Right lung (tissue), 5 donors: Measurements from ENCODE around the gene CHEK2. TPM values are rescaled to one million over a fixed set of nuclear protein-coding genes. Genes with fewer than 3 reads are reported as not detected.
"Not testable (repeated sequence)": the region's sequence is repeated elsewhere in the genome, so short reads cannot be mapped to it uniquely, and the experiment has no call there.

Source experiments
- DNase-seq, 2 donors: peaks; one replicate each; pipeline ENCODE4 v3.0.0-alpha.2; 2013
- polyA plus RNA-seq, 5 donors: library from polyadenylated mRNA; unstranded; fragments of 120-200 nt; gene quantifications; one replicate each; pipeline versions ENCODE4 v1.2.1 to v1.2.3, GENCODE V29; 2013; ENCODE audit warnings: inconsistent platforms in 1 of 5, low replicate concordance in 1 of 5; ENCODE audit not compliant: insufficient read length in 5 of 5, insufficient read depth in 1 of 5

Gene CHEK2
- polyA plus RNA-seq, 5 donors, result 14.5 to 25.1 (median 19.0) TPM

GRCh38 chr22:28693041-28693760 lies 48.4 kb downstream of the CHEK2 start:
- DNase-seq, result not testable (repeated sequence)

GRCh38 chr22:28689796-28690195 lies 51.8 kb downstream of the CHEK2 start:
- not testable (repeated sequence) for DNase-seq

- DNase-seq, result not testable (repeated sequence)
Measured at GRCh38 chr22:28682966-28683365, 58.7 kb downstream of the CHEK2 start.

GRCh38 chr22:28680813-28681490 lies 60.7 kb downstream of the CHEK2 start:
- not testable (repeated sequence) for DNase-seq

GRCh38 chr22:28679611-28680287 lies 61.9 kb downstream of the CHEK2 start, which contains the start of gene TTC28:
Gene TTC28 (minus strand): TSS chr22:28679840. CDS start chr22:28679723, 117 bp downstream.
- DNase-seq, result peak; percentile 89

- not testable (repeated sequence) for DNase-seq
Measured at GRCh38 chr22:28678778-28679610, 62.6 kb downstream of the CHEK2 start.

GRCh38 chr22:28678170-28678569 lies 63.5 kb downstream of the CHEK2 start:
- DNase-seq, result not testable (repeated sequence)

GRCh38 chr22:28674121-28674563 lies 67.5 kb downstream of the CHEK2 start:
- no peak for DNase-seq

- no peak for DNase-seq
Measured at GRCh38 chr22:28670756-28671155, 70.9 kb downstream of the CHEK2 start.

GRCh38 chr22:28670161-28670560 lies 71.5 kb downstream of the CHEK2 start:
- DNase-seq, result no peak

GRCh38 chr22:28669387-28669786 lies 72.2 kb downstream of the CHEK2 start:
- DNase-seq, result no peak

GRCh38 chr22:28663569-28663942 lies 78.1 kb downstream of the CHEK2 start:
- not testable (repeated sequence) for DNase-seq

- DNase-seq, result no peak
Measured at GRCh38 chr22:28658448-28658847, 83.2 kb downstream of the CHEK2 start.

GRCh38 chr22:28656181-28656580 lies 85.4 kb downstream of the CHEK2 start:
- no peak for DNase-seq

GRCh38 chr22:28650463-28650862 lies 91.2 kb downstream of the CHEK2 start:
- no peak for DNase-seq

GRCh38 chr22:28648792-28649191 lies 92.8 kb downstream of the CHEK2 start:
- DNase-seq, result no peak

GRCh38 chr22:28647216-28647615 lies 94.4 kb downstream of the CHEK2 start:
- DNase-seq, result no peak

- DNase-seq, result no peak
Measured at GRCh38 chr22:28639321-28639720, 102.3 kb downstream of the CHEK2 start.
